GM21717 (cell line): ENCODE data around the gene ADRA1B.

ENCODE experiments used
- ATAC-seq: cut with Tn5 transposase; IDR thresholded peaks from one replicate; pipeline ENCODE4 v1.9.1; 2021; ENCODE audit warnings: mild to moderate bottlenecking, moderate library complexity; ENCODE audit not compliant: unreplicated experiment

ADRA1B gene

DNA sequence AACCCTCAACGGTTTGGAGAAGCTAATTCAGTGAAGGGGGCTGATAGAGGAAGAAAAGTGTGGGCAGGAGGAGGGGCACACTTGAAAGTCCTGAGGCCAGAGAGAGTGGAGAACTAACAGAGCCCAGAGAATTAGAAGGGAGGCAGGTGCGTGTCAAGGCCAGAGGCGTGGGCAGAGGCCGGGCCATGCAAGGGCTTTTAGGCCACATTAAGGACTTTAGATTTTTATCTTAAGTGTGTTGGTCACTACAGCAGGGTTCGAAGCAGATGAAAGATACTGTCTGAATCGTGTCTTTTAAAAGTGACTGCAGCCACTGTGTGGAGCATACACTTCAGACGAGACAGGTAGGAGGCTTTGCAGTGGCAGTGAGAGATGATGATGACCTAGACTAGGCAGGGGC lies 6.7 kb downstream of the ADRA1B start:
- ATAC-seq = no peak

DNA sequence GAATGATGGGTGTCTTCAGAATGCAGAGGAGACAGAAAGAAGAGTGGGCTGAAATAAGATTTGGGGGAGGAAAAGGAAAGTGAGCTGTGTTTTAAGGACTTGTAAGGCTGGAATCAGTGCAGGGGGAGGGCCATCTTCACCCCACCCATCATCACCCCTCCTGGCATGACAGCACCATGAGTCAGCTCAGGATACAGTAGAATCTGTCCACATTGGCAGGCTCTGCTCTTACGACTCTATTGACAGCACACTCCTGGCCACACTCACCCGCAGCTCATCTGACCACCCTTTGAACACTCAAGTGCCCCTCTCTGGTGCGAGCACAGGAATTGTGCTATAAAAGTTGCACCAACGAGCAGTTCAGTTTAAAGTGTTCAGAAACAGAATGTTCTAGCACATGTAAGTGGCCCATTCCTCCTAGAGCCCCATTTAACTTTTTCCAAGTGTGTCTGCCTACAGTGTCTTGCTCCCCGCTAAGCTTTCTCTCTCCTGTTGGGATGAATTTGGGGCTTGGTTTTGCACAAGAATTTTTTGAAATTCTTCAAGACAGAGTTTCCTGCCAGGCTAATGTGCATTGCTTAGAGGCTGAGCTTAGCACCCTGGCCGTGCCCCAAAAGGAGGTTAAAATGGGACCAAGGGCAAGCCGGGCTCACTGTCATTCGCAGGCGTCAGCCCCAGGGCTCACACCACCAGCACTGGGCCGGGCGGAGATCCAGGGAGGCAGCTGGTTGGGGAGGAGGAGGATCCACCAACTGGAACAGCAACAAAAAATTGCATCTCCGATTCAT lies 12.0 kb downstream of the ADRA1B start:
- ATAC-seq = no peak

DNA sequence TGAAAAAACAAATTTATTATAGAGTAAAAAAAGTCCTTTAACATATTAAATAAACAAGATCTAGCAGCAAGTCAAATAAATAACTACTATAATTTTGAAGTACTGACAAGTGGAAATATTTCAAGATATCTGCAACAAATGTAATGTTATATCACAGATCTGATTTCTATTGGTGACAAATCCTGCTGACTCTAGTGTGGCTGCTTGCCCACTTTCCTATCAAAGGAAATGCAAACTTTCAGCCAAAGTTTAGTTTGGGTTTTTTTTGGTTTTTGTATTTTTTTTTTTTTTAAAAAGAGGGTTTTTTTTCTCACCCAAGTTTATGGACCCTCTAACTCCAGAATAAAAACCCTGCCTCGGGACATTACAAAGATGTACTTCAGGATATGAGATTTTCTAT lies 12.9 kb downstream of the ADRA1B start:
- no peak for ATAC-seq

DNA sequence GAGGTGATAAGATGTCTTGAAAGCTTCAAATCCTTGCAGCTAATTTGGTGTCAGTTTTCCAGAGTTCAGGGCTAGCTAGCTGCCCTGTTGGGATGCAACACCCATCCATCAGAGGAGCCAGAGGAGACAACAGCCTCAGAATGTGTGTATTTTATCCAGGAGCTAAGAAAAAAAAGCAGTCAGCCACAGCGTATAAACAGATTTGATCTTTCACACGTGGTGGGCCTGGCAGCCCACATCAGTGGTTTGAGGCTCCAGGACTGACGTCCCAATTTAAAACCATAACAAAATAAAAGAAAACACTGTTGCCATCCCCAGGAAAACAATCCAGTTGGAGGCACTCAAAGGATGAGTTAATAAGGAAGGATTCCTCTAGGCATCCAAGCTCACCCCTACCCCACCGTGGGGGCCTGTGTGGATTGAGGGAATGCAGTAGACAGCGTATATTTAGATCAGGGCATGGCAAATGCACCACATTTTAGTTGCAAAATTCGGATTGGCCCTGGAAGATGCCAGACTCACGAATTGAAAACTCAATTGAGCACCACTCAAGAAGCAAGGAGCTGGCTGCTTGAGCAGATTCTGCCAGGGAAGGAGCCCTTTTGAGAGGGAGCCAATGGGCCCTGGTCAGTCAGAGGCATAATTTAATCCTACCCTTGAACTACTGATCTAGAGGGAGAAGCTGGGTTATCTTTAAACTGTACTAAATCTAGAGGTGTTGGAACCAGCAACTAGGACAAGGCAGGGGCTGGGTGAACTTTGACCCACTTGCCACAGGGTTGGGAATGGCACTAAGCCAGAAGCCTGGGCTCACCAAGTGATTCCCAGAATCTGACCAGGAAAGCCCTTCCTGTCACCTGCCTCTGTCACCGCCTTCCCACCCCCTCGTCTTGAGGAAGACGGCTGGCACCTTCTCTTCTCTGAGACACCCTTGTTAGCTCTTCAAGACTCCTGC lies 17.5 kb downstream of the ADRA1B start:
- ATAC-seq = no peak

GRCh38 chr5:159935946-159936345 lies 19.7 kb downstream of the ADRA1B start:
- no peak for ATAC-seq

DNA sequence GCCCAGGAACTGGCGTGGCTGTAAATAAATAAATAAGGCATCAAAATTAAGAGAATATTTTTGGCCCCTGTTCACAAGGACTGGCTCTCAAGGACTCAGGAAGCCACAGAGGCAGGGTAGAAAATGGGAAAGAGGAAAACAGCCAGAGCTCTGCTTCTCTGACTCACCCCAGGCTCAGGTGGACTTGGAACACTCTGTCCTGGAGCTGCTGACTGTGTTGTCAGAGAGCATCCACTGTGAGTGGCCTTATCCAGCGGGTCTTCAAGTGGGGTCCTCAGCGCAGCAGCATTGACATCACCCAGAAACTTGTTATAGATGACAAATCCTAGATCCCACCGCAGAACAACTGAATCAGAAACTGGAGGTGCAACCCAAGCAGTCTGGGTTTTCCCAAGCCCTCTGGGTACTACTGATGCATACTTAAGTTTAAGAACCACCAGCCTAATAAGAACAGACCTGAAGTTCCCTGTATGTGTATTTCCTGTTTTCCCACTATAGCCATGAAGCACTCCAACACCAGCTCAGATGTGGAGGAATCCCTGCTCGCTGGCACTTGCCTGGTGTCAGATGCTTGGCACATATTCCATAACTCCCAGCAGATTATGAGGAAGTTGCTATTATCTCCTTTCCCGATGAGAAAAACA lies 20.5 kb downstream of the ADRA1B start:
- ATAC-seq = no peak

DNA sequence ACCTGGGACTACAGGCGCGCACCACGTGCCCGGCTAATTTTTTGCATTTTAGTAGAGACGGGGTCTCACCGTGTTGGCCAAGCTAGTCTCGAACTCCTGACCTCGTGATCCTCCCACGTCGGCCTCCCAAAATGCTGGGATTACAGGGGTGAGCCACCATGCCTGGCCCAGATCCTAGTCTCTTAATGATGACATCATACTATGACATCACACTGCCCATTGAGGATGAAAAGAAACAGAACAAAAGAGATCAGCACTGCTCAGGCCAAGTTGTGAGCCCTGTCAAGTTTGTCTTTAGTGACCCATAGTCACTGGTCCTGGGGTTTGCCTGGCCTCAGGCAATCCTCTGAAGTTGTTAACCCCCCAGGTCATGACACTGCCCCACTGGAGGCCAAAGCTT lies 21.3 kb downstream of the ADRA1B start:
- ATAC-seq = no peak

DNA sequence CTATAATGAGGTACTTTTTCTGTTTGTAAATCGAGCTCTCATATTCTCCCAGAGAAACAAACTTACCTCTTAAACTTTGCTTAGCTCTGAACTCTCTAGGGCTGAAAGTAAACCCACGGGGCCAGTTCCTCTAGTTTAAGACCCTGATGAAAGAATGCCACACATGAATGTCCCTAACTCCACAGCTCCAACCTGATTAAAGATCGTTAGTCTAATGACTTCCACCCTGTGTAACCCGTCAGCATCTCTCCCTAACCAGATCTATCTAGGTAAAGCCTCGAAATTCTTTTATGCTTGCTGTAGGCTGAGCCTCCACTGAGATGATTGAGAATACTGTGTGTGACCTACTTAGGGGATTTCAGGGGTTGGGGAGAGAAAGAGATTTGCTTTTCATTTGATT lies 27.0 kb downstream of the ADRA1B start:
- ATAC-seq = no peak

DNA sequence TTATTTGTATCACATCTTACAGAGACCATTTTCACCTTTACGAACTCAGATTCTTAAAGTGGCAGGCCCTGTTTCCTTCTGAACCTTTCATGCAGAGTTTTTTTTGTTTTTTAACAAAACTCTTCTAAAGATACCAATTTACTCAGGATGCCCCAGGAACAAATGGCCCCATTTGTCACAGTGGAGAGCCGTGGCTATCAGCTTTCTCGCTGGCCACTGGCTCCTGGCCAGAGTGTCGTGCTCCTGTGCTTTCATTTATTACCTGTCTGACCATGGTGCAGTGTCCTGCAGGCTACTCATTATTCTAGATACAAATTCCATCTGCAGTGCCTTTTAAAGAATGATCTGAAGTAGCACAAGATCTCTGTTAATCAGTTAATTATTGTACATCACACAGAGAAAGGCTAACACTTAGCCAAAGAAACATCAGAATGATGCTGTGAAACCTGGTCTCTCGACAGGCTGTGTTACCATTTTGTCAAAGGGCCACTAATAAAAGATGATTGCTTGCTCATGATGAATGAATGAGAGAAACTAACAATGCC lies 27.8 kb downstream of the ADRA1B start:
- ATAC-seq = no peak

DNA sequence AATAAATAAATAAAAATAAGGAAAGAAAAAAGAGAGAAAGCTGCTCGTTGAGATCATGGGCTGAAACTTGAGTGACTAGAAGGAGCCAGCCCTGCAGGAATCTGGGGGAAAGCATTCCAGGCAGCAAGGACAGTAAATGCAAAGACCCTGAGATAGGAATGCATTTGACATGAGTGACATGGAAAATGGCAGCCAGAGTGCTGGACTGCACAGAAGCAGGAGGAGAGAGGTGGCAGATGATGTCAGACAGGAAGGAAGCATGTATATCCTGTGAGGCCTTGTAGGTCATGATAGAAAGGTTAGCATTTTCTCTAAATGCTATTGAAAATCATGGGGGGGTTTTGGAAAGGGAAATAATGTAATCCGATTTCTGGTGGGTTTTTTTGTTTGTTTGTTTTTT lies 29.1 kb downstream of the ADRA1B start:
- ATAC-seq = no peak

- no peak for ATAC-seq
These were observed 31.6 kb downstream of the ADRA1B start for GRCh38 chr5:159947708-159948358.

DNA sequence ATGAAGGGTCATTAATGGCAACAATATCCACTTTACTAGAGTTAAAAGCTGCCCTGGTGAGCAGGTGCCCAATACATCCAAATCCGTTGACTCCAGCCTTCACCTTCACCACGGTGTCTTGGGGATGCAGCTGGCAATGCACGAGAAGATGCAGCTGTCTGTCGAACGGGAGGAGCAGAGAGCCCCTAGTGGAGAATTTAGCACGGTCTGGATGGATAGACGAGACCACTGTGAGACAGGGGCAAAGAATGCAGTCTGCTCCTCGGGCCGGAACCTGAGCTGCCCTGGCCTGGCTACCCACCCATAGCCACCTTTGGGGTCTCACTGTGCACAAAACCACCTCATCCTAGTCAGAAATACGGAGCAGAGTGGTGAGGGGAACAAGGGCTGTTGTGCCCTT lies 35.1 kb downstream of the ADRA1B start:
- ATAC-seq = no peak

DNA sequence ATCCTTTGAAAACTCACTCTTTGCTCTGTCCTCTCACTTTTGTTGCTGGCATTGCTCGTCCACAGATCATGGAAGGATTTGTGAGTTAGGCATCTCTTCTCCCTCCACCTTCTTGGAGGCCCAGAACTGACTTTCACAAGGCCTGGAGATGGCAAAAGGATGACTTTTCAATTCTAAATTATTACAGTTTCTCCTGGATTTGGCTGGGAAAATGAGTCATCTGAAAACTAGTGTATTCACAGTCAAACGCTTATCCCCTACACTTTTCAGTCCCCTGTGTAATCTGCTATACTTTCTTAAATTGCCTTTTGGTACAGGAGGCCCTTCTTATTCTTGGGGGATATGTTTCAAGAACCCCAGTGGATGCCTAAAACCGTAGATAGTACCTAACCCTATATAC lies 35.6 kb downstream of the ADRA1B start:
- no peak for ATAC-seq

DNA sequence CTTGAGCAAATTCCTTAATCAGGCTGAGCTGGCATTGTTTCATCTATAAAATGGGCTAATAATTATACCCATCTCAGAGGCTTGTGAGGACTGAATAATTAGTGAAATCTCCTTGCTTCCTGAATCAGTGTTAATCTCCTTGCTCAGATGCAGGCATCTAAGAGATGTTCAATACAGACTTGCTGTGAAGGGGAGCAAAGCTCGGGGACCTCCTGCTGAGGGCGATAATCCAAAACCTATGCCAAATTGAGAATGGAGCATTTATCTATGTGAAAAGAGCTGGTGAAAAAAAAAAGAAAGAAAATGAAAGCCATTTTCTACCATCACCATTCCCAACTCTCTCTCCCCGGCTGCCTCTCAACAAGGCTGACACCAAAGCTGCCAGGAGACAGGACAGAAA lies 37.3 kb downstream of the ADRA1B start:
- ATAC-seq = no peak

DNA sequence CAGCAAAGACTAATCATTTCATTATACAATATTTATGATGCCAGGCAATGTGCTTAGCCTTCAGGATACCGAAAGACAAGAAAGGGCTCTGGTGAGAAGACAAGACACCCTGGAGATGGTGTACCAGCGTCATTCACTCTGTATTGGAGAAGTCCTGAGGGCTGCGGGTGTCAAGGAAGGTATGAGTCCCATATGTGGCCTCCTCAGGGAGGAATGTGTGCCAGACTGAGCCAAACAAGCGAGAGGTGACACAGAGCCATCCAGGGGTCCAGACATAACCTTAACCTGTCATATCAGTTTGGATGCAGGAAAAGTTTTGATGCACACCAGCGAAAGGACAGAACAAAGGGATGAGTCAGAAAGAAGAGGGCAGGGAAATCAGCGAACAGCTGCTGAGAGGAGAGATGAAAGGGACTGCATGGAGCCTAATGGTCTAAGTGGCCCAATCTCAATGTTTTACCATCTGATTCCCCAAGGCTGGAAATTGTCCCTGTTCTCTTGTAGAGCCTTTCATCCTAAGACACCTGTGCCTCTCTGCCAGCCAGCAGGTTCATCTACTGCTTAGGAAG lies 38.9 kb downstream of the ADRA1B start:
- ATAC-seq = no peak

GRCh38 chr5:159956074-159956473 lies 39.8 kb downstream of the ADRA1B start:
- no peak for ATAC-seq

DNA sequence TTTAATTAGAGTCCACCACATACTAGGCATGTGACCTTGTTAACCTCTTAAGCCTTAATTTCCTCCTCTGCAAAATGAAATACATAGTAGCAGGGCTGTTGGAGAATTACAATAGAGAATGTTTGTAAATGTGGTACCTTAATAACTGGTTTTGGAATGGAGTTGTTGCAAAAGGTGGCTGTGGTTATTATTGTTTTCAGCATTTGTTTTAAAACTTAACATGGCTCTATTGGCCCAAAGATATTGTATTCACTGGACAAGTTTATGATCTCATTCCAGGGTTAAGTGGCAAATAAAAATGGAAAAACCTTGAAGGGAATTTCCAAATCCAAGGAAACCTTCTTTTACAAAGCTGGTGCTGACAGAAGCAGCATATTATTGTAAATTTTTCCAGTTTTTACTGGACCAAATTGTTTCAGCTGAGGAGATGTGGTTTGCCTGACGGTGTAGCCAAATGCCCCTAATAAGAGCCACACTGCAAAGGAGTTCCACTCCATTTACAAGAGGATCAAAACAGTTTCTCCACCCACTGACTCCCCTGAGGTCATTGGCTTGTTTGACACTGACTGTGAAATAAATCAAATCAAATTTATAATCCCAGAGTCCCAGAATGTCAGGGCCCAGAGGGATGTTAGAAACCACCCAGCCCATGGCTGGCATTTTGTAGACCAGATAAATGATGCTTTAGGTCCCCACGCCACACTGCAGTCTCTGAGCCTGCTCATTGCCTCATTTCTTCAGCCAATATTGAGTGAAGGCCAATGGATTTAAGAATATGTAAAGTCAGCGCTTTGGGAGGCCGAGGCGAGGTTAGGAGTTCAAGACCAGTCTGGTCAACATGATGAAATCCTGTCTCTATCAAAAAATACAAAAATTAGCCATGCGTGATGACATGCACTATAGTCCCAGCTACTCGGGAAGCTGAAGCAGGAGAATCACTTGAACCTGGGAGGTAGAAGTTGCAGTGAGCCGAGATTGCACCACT lies 45.2 kb downstream of the ADRA1B start:
- no peak for ATAC-seq

- ATAC-seq = no peak
These were observed 45.9 kb downstream of the ADRA1B start for GRCh38 chr5:159962214-159962613.

GRCh38 chr5:159963935-159964334 lies 47.7 kb downstream of the ADRA1B start:
- ATAC-seq = no peak
